Subcutaneous abdominal adipose tissue (tissue), 5 donors: ENCODE measurements around the gene ASCC1.

Source experiments
- H3K27ac ChIP-seq: one replicate; pipeline ENCODE4 v1.7.0; 2013; ENCODE audit warnings: low read depth, mild to moderate bottlenecking, inconsistent platforms, low read length, moderate library complexity
- H3K27me3 ChIP-seq, 5 donors: one replicate each; pipeline ENCODE4 v1.7.0; 2013; ENCODE audit warnings: low read length in 5 of 5, inconsistent platforms in 1 of 5; ENCODE audit not compliant: control insufficient read depth in 5 of 5, insufficient read depth in 4 of 5
- H3K36me3 ChIP-seq, 5 donors: one replicate each; pipeline ENCODE4 v1.7.0; 2013; ENCODE audit warnings: low read length in 5 of 5; ENCODE audit not compliant: control insufficient read depth in 5 of 5, insufficient read depth in 5 of 5
- H3K4me1 ChIP-seq, 5 donors: one replicate each; pipeline ENCODE4 v1.7.0; 2013; ENCODE audit warnings: low read length in 5 of 5, mild to moderate bottlenecking in 3 of 5, moderate library complexity in 1 of 5; ENCODE audit not compliant: control insufficient read depth in 5 of 5, insufficient read depth in 5 of 5
- H3K4me3 ChIP-seq, 5 donors: one replicate each; pipeline ENCODE4 v1.7.0; 2013; ENCODE audit warnings: low read length in 5 of 5, low read depth in 1 of 5
- H3K9ac ChIP-seq, 5 donors: one replicate each; pipeline ENCODE4 v1.7.0; 2013; ENCODE audit warnings: low read length in 5 of 5, mild to moderate bottlenecking in 4 of 5, moderate library complexity in 3 of 5
- H3K9me3 ChIP-seq, 5 donors: one replicate each; pipeline ENCODE4 v1.7.0; 2013; ENCODE audit warnings: low read length in 5 of 5; ENCODE audit not compliant: control insufficient read depth in 5 of 5
- donor health status: healthy.
- donor health status: healthy.
- donor health status: healthy.
- donor health status: healthy.
- donor health status: healthy.

The ASCC1 gene

GRCh38 chr10:72215611-72216549 is at the start of gene ASCC1, which contains the start of gene ANAPC16:
Gene ASCC1, minus strand, starts transcription at chr10:72216276. Its CDS starts 2,978 bp downstream, at chr10:72213298.
Gene ANAPC16, plus strand, starts transcription at chr10:72216012. Its CDS starts 7,903 bp downstream, at chr10:72223915.
- H3K4me1 ChIP-seq: peaks cover 3 to 37% (median 33%) of the 10 kb centered on the region in 5 donors
- no peaks in the 10 kb centered on the region for H3K27me3 ChIP-seq
- H3K4me3 ChIP-seq: peak within 1 kb of the TSS; percentile 83 to 100 (median 96)
- peaks cover 4 to 13% (median 6%) of the 10 kb centered on the region in 5 donors for H3K36me3 ChIP-seq
- H3K9me3 ChIP-seq: no peaks in the 10 kb centered on the region
- H3K27ac ChIP-seq: peak within 1 kb of the TSS; percentile 99
- H3K9ac ChIP-seq: peak within 1 kb of the TSS; percentile 80 to 97 (median 92)

DNA sequence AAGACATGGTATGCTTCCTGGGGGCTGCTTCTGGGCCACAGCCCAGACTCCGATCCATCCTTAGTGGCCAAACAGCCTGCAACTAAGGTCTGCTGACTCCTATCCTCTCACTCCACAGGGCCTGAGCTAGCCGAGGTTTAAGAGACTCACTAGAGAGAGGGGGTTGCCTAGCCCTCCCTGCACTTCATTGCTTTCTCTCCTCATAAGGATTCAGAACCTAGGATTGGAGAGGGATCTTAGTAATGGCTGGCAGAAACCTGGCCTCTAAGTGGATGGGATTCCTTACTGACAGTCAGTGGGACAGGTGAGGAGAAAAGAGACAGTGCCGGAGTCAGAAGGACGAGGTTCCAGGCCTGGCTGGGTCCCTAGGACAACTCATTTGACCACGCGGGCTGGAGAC is 49.4 kb upstream of the ASCC1 start:
- peaks cover 0 to 20% (median 11%) of the 10 kb centered on the region in 5 donors for H3K4me1 ChIP-seq
- no peaks in the 10 kb centered on the region for H3K27me3 ChIP-seq
- no peak overlapping the region for H3K9ac ChIP-seq
- H3K9me3 ChIP-seq: no peaks in the 10 kb centered on the region
- H3K4me3 ChIP-seq: no peak overlapping the region
- no peaks in the 10 kb centered on the region for H3K36me3 ChIP-seq
- H3K27ac ChIP-seq: no peak overlapping the region

GRCh38 chr10:72264536-72264935 is 48.5 kb upstream of the ASCC1 start:
- no peak overlapping the region for H3K9ac ChIP-seq
- H3K36me3 ChIP-seq: no peaks in the 10 kb centered on the region
- no peak overlapping the region for H3K27ac ChIP-seq
- H3K9me3 ChIP-seq: no peaks in the 10 kb centered on the region
- H3K4me1 ChIP-seq: peaks cover 5 to 30% (median 21%) of the 10 kb centered on the region in 5 donors
- H3K27me3 ChIP-seq: no peaks in the 10 kb centered on the region
- H3K4me3 ChIP-seq: no peak overlapping the region

DNA sequence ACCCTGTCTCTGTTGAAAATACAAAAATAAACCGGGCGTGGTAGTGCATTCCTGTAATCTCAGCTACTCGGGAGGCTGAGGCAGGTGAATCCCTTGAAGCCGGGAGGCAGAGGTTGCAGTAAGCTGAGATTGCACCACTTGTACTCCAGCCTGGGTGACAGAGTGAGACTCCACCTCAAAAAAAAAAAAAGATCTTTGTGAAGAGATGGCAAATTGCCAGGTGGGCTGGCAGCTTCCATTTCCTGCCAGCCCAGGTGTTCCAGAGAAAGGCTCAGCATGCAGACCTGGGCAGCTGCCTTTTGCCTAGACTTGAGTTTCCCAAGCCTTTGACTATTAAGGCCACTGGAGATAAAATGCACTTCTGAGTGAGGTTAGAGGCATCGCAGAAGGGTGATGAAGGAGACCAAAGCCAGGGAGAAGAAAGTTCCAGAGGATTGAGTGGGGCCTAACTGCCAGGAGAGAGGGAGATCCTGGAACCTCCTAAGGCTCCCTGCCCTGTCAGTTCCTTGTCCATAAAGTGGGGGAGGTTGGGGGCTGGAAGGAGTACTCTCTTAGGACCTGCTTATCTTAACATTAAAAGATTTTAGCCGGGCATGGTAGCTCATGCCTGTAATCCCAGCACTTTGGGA is 47.7 kb upstream of the ASCC1 start:
- Histone ChIP-seq H3K36me3 (no peaks in the 10 kb centered on the region), H3K27ac (no peak overlapping the region), H3K9ac (no peak overlapping the region), H3K9me3 (no peaks in the 10 kb centered on the region), H3K27me3 (no peaks in the 10 kb centered on the region), H3K4me3 (no peak overlapping the region), H3K4me1 (peaks cover 7 to 36% (median 28%) of the 10 kb centered on the region in 5 donors)

GRCh38 chr10:72261784-72262404 is 45.8 kb upstream of the ASCC1 start:
- Histone ChIP-seq H3K36me3 (no peaks in the 10 kb centered on the region), H3K4me1 (peaks cover 7 to 44% (median 36%) of the 10 kb centered on the region in 5 donors), H3K4me3 (no peak overlapping the region), H3K27ac (no peak overlapping the region), H3K9ac (peak overlapping the region in 1 of 5 donors; percentile 53), H3K27me3 (no peaks in the 10 kb centered on the region), H3K9me3 (no peaks in the 10 kb centered on the region)

GRCh38 chr10:72260976-72261783 is 45.1 kb upstream of the ASCC1 start:
- no peaks in the 10 kb centered on the region for H3K27me3 ChIP-seq
- H3K27ac ChIP-seq: peak overlapping the region; percentile 51
- H3K4me3 ChIP-seq: peak overlapping the region; percentile 57 to 90 (median 71)
- H3K9ac ChIP-seq: peak overlapping the region in 4 of 5 donors; percentile 48 to 81 (median 64)
- H3K9me3 ChIP-seq: no peaks in the 10 kb centered on the region
- peaks cover 7 to 49% (median 41%) of the 10 kb centered on the region in 5 donors for H3K4me1 ChIP-seq
- no peaks in the 10 kb centered on the region for H3K36me3 ChIP-seq

- Histone ChIP-seq H3K27ac (peak overlapping the region; percentile 58), H3K4me1 (peaks cover 9 to 57% (median 48%) of the 10 kb centered on the region in 5 donors), H3K36me3 (no peaks in the 10 kb centered on the region), H3K4me3 (peak overlapping the region; percentile 68 to 90 (median 71)), H3K9me3 (no peaks in the 10 kb centered on the region), H3K27me3 (no peaks in the 10 kb centered on the region), H3K9ac (peak overlapping the region in 1 of 5 donors; percentile 81)
Measured at GRCh38 chr10:72260239-72260975, 44.3 kb upstream of the ASCC1 start.

DNA sequence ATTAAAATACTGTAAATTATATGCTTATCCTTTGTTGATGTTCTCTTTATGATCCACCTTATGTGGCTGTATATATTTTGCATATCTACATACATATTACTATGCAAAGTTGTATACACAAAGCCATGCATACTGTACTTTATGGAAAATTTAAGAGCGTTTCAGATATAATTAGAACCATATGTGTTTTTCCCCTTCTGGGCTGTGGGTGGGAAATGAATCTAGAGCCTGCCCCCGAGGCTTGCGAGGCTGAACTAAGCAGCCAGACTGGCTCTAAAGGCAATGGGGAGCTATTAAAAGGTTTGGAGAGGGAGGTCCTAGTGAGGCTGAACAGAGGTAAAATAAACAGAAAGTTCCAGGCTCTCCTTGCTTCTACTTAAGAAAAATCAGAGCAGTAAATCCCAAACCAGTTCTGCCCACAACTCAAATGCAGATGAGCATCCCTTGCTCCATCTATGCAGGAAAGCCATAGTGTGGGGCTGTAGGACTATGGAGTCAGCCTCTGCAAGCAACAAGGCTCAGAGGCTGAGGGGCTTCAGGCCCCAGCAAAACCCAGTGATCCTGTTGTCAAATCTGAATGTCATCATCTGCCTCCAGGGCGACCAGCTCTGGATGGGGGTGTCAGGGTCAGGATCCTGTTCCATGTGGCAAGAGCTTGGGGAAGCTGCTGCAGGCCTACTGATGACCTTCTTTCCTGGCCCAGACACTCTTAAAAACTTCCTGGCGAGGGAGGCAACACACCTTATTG is 43.6 kb upstream of the ASCC1 start:
- no peaks in the 10 kb centered on the region for H3K27me3 ChIP-seq
- no peaks in the 10 kb centered on the region for H3K36me3 ChIP-seq
- H3K9me3 ChIP-seq: no peaks in the 10 kb centered on the region
- H3K4me3 ChIP-seq: peak overlapping the region in 1 of 5 donors; percentile 7
- peak overlapping the region; percentile 58 for H3K27ac ChIP-seq
- peak overlapping the region in 1 of 5 donors; percentile 23 for H3K9ac ChIP-seq
- H3K4me1 ChIP-seq: peaks cover 17 to 64% (median 55%) of the 10 kb centered on the region in 5 donors
